HG03060 (cell line): Measurements from ENCODE around the gene UBE3D.
A peak's percentile ranks its signal among the peaks of the same experiment; 100 is the strongest.

ENCODE experiments used
- ATAC-seq: cut with Tn5 transposase; IDR thresholded peaks from one replicate; pipeline ENCODE4 v1.9.1; 2021; ENCODE audit warnings: low read depth, moderate number of reproducible peaks; ENCODE audit not compliant: unreplicated experiment

UBE3D gene

GRCh38 chr6:83065511-83066192, at the start of gene UBE3D:
Gene UBE3D, minus strand, starts transcription at chr6:83065841. Its CDS starts 123 bp downstream, at chr6:83065718.
- peak; percentile 47 for ATAC-seq

- no peak for ATAC-seq
Measured at GRCh38 chr6:83114164-83114563, 48.5 kb upstream of the UBE3D start.

- no peak for ATAC-seq
Measured at GRCh38 chr6:83113258-83113657, 47.6 kb upstream of the UBE3D start.

- no peak for ATAC-seq
Measured at GRCh38 chr6:83108378-83108777, 42.7 kb upstream of the UBE3D start.

- ATAC-seq = no peak
Measured at GRCh38 chr6:83098589-83098988, 32.9 kb upstream of the UBE3D start.

GRCh38 chr6:83097675-83098074, 32.0 kb upstream of the UBE3D start:
- no peak for ATAC-seq

- ATAC-seq = no peak
Measured at GRCh38 chr6:83097204-83097603, 31.6 kb upstream of the UBE3D start.

GRCh38 chr6:83096791-83097190, 31.1 kb upstream of the UBE3D start:
- no peak for ATAC-seq

GRCh38 chr6:83092756-83093399, 27.2 kb upstream of the UBE3D start:
- ATAC-seq = no peak

- ATAC-seq = peak; percentile 95
Measured at GRCh38 chr6:83086751-83087150, 21.1 kb upstream of the UBE3D start.

- ATAC-seq = no peak
Measured at GRCh38 chr6:83083476-83083875, 17.8 kb upstream of the UBE3D start.

GRCh38 chr6:83073615-83074014, 8.0 kb upstream of the UBE3D start:
- no peak for ATAC-seq

GRCh38 chr6:83072726-83073125, 7.1 kb upstream of the UBE3D start:
- ATAC-seq = no peak

- ATAC-seq = no peak
Measured at GRCh38 chr6:83071707-83072106, 6.1 kb upstream of the UBE3D start.

GRCh38 chr6:83071023-83071422, 5.4 kb upstream of the UBE3D start:
- ATAC-seq = peak; percentile 57

- no peak for ATAC-seq
Measured at GRCh38 chr6:83069633-83070032, 4.0 kb upstream of the UBE3D start.

GRCh38 chr6:83068616-83069015, 3.0 kb upstream of the UBE3D start:
- no peak for ATAC-seq

- ATAC-seq = peak; percentile 53
Measured at GRCh38 chr6:83067448-83068439, 2.1 kb upstream of the UBE3D start, which contains the start of gene DOP1A. Gene DOP1A, plus strand, starts transcription at chr6:83067671. Its CDS starts 29,307 bp downstream, at chr6:83096978.

- no peak for ATAC-seq
Measured at GRCh38 chr6:83062225-83062624, 3.4 kb downstream of the UBE3D start.

- ATAC-seq = no peak
Measured at GRCh38 chr6:83061190-83061589, 4.5 kb downstream of the UBE3D start.
